HCEC 1CT (cell line): ENCODE measurements around the gene MLST8.

Source experiments
- DNase-seq: peaks from one replicate; pipeline ENCODE4 v3.0.0-alpha.2; 2017

MLST8 gene, protein sequence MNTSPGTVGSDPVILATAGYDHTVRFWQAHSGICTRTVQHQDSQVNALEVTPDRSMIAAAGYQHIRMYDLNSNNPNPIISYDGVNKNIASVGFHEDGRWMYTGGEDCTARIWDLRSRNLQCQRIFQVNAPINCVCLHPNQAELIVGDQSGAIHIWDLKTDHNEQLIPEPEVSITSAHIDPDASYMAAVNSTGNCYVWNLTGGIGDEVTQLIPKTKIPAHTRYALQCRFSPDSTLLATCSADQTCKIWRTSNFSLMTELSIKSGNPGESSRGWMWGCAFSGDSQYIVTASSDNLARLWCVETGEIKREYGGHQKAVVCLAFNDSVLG

DNA sequence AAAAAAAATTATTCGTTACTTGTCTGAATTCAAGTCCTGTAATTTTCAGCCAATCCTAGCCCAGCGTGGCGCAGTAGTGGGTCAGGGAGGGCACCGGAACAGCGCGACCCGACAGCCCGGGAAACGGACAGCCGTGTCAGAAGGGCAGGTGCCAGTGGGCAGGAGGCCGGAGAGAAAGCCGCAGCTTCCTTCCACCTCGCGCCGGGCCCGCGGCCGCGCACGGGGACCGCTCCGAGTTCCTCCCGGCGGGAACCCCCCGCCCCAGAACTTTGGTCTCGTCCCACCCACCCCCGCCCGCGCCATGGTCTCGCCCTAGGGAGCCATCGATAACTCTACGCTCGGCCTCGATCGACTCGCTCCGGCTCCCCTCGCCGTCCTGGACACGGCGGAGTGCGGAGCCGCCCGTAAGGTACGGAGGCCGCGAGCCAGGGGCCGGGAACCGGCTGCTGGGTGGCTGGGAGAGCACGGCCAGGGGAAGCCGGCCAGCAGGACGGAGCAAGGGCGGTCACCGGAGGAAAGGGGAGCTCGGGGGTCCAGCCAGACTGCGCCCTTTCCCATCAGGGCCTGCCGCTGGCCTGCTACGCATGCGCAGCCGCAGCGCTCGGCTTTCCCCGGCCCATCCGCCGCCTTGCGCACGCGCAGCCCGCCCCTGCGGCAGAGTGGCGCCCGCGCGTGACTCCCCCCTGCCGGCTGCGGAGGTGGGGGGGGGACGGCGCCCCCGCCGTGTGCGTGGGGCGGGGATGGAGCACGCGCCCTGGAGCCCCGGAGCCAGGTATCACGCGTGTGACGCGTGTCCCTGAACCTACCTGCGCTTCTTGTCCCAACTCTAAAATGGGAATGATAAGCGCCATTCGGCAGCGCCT lies at the start of gene MLST8:
Gene MLST8 (plus strand): TSS at position 351 of the 863 bp plus-strand sequence. CDS start 632 bp downstream, outside the sequence.
- DNase-seq = peak; percentile 74

DNA sequence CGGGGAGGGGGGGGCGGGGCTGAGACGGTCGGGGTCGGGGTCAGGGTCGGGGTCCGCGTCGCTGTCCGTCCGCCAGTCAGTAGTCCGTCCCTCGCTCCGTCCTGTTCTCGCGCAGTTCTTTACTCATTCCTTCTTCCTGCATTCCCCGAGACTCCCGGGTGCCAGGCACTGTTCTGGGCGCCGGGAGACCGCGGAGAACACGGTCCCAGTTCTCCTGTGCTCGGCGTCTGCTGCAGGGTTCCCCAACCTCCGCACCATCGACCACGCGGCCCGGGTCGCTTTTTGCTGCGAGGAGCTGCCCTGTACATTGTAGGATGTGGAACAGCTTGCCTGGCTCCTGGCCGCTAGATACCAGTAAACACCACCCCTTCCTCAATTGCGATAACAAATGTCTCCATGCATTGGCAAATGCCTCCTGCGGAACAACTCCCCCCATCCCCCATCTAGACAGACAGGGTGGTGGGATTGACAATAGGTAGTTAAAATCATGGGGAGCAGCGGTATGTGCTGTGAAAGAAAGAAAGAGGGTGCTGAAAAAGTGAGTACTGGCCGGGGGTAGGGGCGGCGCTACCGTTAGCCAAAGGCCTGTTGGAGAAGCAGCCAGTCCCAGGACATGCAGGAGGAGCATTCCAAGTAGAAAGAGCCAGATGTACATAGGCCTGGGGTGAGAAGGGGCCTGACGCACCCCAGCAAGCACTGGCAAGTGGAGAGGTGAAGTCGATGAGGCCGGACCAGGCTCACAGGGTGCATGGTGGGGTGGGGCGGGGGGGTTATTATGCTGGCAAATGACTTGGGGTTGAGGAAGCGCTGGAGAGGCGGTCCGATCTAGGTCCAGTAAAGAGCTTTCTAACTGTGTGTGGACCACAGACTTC lies 49.0 kb upstream of the MLST8 start:
- peak; percentile 66 for DNase-seq

DNA sequence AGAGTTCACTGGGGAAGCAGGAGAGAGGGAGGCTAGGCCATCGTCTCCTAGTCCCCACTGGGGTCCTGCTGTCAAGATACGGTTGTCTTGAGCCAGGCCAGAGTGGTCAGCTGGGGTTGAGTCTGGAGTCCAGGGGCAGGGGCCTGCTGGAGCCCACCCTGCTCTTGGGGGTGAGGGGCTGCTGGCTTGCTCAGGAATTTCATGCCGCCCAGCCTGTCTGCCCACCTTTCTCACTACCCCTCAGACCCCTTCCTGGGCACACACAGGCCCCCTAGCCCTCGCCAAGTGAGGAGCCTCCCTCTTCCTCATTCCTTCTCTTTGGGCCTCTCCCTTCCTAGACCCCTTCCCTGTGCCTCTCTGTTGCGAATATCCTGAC lies 48.4 kb upstream of the MLST8 start:
- DNase-seq = no peak

DNA sequence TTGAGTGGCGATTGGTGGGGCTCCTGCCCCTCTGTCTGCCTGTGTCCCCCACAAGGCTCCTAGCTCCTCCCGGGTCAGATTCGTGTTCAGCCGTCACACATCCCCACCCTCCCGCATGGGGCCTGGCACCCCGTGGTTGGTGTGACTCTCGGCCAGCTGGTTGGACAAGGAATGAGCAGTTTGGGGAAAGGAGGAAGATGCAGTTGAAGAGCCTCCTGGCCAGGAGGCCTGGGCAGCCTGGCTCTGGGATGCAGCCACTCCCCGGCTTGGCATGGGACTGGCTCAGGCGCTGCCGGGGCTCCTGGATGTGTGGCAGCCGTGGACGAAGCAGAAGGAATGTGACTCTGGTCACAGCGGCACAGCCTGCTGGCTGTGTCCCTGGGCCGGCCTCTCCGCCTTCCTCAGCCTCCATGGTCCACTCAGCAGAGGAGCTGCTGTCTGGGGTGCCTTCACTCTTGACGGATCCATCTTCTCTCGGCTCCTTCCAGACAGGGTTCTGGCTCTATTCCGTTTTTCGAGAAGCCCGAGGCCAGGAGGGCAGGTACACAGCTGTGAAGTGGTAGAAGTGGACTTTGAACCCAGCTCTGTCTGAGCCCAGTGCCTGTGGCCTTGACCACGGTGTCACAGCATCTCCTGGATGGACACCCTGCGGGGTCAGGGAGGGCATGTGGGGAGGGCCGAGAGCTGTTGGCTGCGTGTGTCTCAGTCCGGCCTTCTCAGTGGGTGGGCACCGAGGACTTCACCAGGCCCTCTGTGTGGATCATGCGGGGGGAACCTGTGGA lies 47.6 kb upstream of the MLST8 start:
- no peak for DNase-seq

DNA sequence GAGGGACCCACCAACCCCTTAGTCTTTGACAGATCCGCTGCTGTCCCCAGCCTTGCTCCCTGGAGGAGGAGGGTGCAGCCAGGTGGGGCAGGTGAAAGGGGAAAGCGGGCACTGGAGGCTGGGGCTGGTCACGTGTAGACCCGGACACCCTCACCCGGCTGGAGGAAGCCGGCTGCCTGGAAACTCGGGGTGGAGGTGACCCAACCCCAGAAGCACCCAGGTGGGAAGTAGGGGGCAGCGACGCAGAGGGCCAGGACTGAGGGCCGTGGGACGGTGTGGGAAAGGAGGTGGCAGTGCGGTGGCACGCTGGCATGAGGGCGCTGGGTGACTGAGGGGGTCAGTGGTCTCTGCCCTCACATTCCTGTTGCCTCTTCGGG lies 47.0 kb upstream of the MLST8 start:
- no peak for DNase-seq

DNA sequence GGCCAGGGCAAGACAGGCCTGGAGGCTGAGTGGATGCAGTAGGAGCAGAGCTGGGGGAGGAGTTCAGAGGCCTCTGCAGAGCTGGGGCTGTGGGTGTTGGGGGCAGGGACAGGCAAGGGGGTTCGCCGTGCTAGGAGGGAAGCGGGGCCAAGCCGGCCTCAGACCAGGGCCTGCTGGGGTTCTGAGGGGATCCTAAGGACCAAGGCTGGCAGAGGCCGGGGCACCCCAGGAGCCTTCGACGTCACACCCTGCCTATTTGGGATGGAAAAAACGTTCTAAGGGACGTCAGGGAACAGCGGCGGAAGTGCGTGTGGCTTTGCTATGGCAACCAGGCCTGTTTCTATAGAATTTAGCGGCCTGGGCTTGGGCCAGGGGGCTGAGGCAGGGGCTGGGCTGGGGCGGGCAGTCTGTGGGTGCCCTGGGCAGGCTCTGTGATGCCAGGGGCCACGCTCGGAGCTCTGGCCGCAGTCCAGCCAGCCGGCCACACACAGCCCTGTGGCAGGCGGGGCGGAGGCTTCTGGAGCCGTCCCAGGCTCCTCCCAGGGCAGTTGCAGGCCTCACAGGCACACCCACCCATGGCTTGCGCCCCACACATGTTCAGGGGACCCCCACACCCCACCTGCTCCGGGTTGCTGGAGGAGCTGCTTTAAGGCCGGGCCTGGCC lies 45.9 kb upstream of the MLST8 start:
- peak; percentile 63 for DNase-seq

DNA sequence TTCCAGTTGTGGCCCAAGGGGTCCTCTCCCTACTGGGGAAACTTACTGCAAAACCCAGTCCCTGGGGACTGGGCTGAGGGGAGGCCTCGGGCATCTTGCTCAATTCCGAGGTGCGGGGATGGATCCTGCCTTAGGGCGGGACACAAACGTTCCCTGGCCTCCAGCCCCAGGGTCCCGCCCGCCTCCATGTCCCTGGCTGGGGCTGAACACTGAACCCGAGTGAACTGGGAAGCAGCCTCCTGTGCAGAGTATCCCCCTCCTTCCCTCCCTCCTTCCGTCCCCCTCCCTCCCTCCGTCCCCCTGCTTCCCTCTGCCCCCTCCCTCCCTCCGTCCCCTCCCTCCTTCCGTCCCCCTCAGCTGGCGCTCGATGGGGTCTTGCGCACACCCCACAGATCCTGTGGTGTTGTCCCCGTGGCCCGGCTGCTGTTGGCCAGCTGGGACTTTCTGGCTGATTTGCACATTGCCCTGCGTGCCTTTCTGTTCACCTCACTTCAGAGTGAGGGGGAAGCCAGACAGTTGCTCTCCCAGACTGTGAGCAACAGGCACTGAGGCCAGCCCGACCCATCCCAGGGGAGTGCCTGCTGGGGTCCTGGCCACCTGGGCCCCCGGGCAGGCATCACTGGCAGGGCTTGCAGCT lies 44.2 kb upstream of the MLST8 start:
- DNase-seq = no peak

DNA sequence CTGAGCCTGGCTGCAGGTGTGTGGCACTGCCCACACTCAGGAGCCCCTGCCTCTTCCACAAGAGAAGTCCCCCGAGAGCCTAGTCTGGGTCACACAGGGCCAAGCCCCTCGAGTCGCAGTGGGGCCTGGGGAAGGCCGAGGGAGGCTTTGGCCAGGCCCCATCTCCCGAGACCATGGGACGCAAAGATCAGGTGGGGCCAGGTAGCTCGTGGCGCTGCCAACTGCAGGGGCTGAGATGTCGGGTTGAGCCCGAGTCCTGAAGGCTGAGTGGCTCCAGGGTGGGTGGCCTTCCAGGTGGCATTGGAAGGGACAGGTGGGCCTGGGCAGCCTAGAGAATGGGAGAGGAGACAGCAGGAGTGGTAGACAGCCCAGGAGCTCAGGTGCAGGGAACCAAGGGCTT lies 43.3 kb upstream of the MLST8 start:
- DNase-seq = no peak

DNA sequence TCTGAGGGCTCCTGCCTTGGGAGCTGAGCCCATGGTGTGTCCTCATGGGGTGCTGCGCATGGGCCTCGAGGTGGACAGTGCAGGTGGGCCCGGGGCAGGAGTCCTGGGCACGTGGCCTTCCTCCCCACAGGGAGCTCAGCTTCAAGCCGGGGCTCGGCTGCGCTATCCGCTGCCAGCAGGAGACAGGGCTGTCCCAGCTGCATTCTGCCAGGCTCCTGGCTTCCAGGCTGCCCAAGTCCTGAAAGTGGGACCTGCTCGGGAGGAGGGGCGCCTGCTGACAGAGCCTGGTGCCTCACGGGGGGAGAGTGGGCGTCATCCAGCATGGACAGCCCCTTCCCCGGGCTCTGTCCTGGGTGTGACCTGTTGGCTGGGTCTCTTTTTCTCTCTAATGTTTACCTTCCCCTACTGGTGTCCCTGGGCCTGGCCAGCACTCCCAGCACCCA lies 42.6 kb upstream of the MLST8 start:
- no peak for DNase-seq

DNA sequence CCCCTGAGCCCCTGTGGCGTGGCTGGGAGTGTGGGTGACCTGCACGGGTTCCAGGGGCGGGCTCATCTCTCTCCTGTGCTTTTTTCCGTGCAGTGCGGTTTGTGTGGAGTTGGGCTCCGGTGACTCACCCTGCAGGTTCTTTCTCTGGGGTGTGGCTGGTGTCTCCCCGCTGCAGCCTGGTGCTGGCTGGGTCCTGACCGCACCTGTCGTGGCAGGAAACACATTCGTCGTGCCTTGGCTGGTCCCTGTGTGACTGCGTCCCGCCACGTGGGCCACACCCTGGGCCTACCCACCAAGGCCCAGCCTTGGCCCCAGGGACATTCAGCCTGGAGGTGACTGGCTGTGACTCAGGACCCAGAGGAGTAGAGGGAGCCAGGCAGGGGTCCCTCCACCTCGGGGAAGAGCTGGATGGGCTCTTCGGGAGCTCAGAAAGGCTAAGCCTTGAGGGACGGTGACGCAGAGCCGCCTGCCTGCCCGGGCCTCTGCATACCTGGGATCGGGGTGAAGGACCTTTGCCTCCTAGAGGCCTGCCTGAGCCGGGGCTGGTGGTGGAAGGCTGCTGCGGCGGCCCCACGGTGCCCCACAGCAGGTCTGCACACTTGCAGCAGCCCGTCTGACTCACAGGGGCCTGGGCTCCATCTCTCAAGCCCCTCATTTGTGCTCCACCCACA lies 41.9 kb upstream of the MLST8 start:
- DNase-seq = no peak

DNA sequence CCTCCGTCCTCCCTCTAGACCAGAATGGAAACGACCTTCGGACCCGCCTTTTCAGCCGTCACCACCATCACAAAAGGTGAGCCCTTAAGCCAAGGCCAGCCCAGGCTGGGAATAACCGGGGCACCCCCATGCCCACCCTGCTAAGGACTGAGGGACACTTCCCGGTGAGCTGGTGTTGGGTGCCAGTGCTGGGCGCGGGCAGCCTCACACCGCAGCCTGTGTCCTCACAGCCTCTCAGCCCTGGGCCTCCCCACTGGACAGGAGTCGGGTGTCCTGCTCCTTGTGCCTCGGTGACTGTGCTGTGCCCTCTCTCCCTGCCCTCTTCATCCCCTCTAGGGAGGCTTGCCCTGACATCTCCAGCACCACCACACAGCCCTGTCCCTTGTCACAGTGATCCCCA lies 39.4 kb upstream of the MLST8 start:
- DNase-seq = no peak

DNA sequence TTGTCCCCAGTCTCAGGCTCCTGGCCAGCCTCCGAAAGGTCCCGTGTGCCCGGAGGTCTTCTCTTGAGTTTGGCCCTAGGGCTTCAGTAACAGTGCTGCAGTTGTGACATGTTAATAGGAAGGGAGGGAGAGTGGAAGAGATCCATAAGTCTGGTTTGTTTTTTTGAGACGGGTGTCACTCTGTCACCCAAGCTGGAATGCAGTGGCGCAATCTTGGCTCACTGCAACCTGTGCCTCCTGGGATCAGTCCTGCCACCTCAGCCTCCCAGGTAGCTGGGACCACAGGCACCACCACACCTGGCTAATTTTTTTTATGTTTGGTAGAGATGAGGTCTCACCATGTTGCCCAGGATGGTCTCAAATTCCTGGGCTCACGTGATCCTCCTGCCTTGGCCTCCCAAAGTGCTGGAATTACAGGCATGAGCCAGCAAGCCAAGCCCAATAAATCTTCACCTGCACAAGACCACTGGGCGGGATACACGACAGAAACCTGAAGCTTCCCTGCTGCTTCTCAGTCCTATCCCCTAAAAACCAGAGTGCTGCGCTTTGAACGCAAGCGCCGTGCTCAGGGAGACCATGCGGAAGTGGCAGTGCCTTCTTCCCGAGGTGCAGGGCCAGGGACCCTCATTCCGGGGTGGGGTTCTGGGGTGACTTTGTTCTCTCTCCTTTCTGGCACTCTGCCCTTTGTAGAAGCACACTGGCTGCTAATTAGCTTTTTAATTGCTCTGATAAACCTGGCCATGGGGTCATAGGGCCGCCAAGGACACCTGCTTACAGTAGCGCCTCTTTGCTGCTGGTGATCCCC lies 38.8 kb upstream of the MLST8 start:
- no peak for DNase-seq

DNA sequence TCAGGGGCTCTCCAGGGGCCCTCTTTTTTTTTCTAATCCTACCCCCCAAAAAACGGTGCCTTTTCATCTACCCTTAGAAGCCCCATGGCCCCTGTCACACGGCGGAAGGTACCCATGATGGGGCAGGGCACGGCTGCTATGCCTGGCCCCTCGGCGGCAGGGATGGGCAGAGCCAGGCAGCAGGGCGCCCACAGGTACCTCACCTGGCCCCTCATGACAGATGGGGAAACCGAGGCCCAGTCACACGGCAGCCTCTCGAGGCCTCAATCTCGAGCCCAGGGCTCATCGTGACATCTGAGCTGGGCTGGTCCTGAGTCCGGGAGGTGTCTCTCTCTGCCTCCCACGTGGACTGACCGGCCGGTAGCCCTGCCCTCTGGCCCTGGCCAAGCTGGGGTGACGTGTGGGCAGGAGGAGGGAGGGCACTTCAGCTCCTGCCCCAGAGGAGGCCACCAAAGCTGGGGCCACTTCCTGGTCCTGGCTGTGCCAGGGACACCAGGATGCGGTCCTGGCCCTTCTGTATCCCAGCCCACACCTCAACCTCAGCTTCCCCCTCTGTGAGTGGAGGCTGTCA lies 38.1 kb upstream of the MLST8 start:
- DNase-seq = no peak

DNA sequence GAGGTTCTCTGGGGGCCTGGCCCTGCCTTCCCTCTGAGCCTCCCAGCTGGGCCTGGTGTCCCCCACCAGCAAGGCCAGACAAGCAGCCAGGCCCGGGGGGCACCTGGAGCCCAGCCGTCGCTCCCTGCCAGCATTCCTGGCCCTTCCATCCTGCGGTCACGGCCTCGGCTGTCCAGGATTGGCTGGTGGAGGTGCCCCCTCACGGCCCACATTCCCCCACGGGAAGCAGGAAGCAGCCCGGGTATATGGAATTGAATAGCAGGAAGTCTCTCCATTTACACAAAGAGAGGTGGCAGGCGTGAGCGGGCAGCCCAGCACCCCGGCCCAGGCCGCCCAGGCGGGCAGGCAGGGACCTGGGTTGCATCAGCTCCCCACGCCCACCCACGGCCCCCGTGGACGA lies 35.2 kb upstream of the MLST8 start:
- DNase-seq = no peak

DNA sequence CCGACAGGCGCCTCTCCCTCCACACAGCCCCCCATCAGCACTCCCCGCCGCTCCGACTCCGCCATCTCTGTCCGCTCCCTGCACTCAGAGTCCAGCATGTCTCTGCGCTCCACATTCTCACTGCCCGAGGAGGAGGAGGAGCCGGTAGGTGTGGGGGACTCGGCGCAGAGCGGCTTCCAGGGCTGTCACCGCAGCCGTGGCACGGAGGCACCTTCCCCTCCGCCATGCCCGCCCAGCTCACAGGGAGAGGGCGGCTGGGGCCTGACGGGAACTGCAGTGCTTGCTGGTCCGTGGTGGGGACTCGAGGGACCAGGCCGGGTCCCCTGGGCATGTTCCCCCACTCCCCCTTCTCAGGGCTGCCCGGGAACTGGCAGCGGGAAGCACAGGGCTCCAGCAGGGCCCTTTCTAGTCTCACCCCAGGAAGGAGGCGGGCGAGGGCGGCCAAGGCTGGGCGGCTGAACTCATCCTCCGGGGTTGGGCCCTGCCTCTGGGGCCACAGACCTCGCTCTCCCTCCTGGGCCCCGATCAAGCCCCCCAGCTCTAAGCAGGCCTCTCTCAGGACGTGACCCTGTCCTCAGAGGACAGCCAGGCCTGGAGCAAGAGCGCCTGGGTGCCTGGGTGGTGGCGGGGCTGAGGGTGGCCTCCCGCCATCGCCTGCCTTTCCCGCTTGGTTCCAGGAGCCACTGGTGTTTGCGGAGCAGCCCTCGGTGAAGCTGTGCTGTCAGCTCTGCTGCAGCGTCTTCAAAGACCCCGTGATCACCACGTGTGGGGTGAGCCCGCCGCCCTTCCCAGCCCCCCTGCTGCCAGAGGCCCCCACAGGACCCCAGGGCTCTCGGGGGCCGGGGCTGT lies 34.4 kb upstream of the MLST8 start:
- DNase-seq = no peak

DNA sequence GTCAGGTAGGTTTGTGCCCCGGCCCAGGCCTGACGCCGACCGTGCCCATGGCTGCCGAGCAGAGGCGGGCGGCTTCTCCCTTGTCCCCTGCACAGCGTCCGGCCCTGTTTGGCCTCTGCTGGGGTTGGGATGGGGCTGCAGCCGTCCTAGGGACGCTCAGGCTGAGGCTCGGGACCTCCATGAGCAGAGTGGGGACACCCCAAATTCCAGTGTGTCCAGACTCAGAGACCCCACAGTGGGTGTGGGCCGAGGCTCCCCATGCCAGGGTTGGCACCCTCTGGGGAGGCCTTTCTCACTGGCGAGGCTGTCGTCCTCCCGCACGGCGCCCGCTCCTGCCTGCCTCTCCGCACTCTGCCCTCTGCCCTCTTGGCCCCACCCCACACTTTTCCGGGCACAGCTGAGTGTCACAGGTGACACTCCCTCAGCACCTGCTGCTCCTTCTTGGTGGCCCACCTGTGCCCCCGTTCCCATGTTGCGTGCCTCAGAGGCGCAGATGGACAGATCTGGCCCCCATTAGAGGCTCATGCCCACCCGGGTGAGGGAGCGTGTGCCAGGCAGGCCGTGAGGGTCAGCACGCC lies 33.6 kb upstream of the MLST8 start:
- no peak for DNase-seq

DNA sequence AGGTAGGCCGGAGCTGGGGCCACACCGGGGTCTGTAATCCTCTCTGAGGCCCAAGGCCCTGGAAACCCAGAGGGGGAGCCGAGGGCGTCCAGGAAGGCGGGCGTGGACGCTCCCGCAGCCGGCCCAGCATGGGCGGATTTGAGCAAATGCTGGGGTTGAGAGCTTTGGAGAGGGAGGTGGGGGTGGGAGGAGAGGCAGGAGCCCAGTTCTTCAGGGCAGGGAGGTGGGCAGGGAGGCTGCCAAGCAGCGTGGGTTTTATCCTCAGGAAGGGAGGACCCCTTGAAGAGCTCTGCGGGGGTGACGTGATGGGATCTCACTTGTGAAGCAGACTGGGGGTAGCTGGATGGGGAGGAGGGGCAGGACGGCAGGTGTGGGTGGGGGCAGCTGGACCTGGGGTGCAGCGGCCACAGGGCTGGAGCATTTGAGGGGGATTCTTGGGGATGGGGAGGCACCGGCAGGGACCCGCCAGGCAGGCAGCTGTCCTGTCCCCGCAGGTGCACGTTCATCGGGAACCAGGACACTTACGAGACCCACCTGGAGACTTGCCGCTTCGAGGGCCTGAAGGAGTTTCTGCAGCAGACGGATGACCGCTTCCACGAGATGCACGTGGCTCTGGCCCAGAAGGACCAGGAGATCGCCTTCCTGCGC lies 32.4 kb upstream of the MLST8 start:
- no peak for DNase-seq

DNA sequence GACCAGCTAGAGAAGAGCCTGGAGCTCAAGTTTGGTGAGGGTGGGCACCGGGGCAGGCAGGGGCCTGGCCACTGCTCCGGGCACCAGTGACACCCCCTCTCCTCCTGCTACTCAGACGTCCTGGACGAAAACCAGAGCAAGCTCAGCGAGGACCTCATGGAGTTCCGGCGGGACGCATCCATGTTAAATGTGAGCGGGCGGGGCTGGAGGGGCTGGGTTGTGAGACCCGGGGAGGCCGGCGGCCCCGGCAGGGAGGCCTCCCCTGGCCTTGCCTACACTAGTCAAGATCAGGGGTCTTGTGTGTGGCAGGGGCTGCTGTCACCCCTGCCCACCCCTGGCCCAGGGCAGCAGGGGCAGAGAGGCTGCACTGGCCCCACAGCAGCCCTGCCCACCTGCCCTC lies 31.9 kb upstream of the MLST8 start:
- DNase-seq = no peak
